T-cell (primary cell): ENCODE results near the gene ABHD12. TPM values are rescaled to one million over a fixed set of nuclear protein-coding genes. Genes with fewer than 3 reads are reported as not detected.
A peak's percentile ranks its signal among the peaks of the same experiment; 100 is the strongest.

Experiments
- ATAC-seq, 4 experiments: fragments of 200-7000 bp in 3 of 4; fragments of 150-1000 bp in 1 of 4; cut with Tn5 transposase; replicated peaks in 1 of 4; 1 replicate in 3 of 4; 2 replicates in 1 of 4; pipeline ENCODE4 v1.10.0; 2021; ENCODE audit warnings: moderate library complexity in 3 of 4, mild to moderate bottlenecking in 2 of 4, moderate number of reproducible peaks in 1 of 4
- CTCF ChIA-PET, 2 donors: fragments of 300-600 bp; sonication (Branson Sonifier 250); formaldehyde crosslinking; loops; one replicate each; lab custom pipeline; 2022; ENCODE audit warnings: antibody characterized with exemption in 2 of 2; lab: Charles Lee
- POLR2A ChIA-PET, 2 donors: fragments of 300-600 bp; sonication (Branson Sonifier 250); formaldehyde crosslinking; loops; one replicate each; lab custom pipeline; 2022; ENCODE audit warnings: antibody characterized with exemption in 2 of 2; lab: Charles Lee
- DNase-seq, 35 experiments: peaks; one replicate each; pipeline versions ENCODE4 v3.0.0 to v3.0.0-alpha.2; 2013 to 2023
- H3K27ac ChIP-seq: one replicate; pipeline ENCODE4 v1.5.1; 2013; ENCODE audit warnings: low read length
- H3K27me3 ChIP-seq, 2 experiments: replicated peaks in 1 of 2; 1 replicate in 1 of 2; 2 replicates in 1 of 2; pipeline versions ENCODE4 v1.6.1 to v1.7.0; 2013; ENCODE audit warnings: low read length in 1 of 2, mixed read lengths in 1 of 2; ENCODE audit not compliant: control insufficient read depth in 2 of 2, insufficient read depth in 2 of 2; ENCODE audit errors: extremely low read depth in 1 of 2
- H3K36me3 ChIP-seq, 2 donors: 1 replicate in 1 of 2; 2 replicates in 1 of 2; pipeline versions ENCODE4 v1.6.1 to v1.7.0; 2013; ENCODE audit warnings: low read length in 1 of 2; ENCODE audit not compliant: control insufficient read depth in 2 of 2, insufficient read depth in 1 of 2; ENCODE audit errors: extremely low read depth in 1 of 2
- H3K4me1 ChIP-seq, 2 experiments: 1 replicate in 1 of 2; 2 replicates in 1 of 2; pipeline versions ENCODE4 v1.6.1 to v1.7.0; 2013; ENCODE audit warnings: low read length in 2 of 2, mixed read lengths in 1 of 2; ENCODE audit not compliant: insufficient read depth in 2 of 2, control insufficient read depth in 1 of 2; ENCODE audit errors: extremely low read depth in 1 of 2
- H3K4me3 ChIP-seq, 2 donors: 1 replicate in 1 of 2; 2 replicates in 1 of 2; pipeline versions ENCODE4 v1.5.1 to v1.7.0; 2013; ENCODE audit warnings: mild to moderate bottlenecking in 2 of 2, low read length in 1 of 2, moderate library complexity in 1 of 2; ENCODE audit not compliant: control insufficient read depth in 1 of 2; ENCODE audit errors: extremely low read depth in 1 of 2
- H3K9me3 ChIP-seq: 2 replicates; pipeline ENCODE4 v1.7.0; 2013
- H3K27ac Mint-ChIP-seq, 2 donors: one replicate each; pipeline ENCODE4 v1.8.0; 2020 to 2021; ENCODE audit warnings: mild to moderate bottlenecking in 2 of 2, mixed read lengths in 2 of 2
- H3K27me3 Mint-ChIP-seq, 2 donors: one replicate each; pipeline ENCODE4 v1.8.0; 2021 to 2022; ENCODE audit warnings: mixed read lengths in 2 of 2
- H3K36me3 Mint-ChIP-seq: one replicate; pipeline ENCODE4 v1.8.0; 2021; ENCODE audit warnings: mixed read lengths
- H3K4me1 Mint-ChIP-seq, 3 donors: one replicate each; pipeline ENCODE4 v1.8.0; 2020 to 2022; ENCODE audit warnings: mixed read lengths in 3 of 3, mild to moderate bottlenecking in 1 of 3
- H3K4me3 Mint-ChIP-seq, 3 donors: one replicate each; pipeline ENCODE4 v1.8.0; 2020 to 2022; ENCODE audit warnings: mild to moderate bottlenecking in 3 of 3, mixed read lengths in 3 of 3, moderate library complexity in 3 of 3
- H3K9me3 Mint-ChIP-seq, 3 donors: one replicate each; pipeline ENCODE4 v1.8.0; 2020 to 2022; ENCODE audit warnings: mixed read lengths in 3 of 3
- WGBS: methylation state at CpG from one replicate; pipeline ENCODE4 v1.1.5; 2013; ENCODE audit warnings: missing lambda C conversion rate; ENCODE audit not compliant: insufficient coverage; 5-methylcytosine and 5-hydroxymethylcytosine counted together
- total RNA-seq, 35 experiments: library from RNA in 6 of 35; stranded (reverse) in 6 of 35; fragments of 120-200 nt in 1 of 35; gene quantifications; one replicate each; pipeline versions ENCODE4 v1.2.1 to v1.2.4 and lab custom pipeline; 2013 to 2026

The ABHD12 gene
- total RNA-seq, 5 donors from 2014 or later (not counting 1 experiment from before 2014, with no cell fraction given), result 19.5 to 27.7 (median 22.1) TPM

DNA sequence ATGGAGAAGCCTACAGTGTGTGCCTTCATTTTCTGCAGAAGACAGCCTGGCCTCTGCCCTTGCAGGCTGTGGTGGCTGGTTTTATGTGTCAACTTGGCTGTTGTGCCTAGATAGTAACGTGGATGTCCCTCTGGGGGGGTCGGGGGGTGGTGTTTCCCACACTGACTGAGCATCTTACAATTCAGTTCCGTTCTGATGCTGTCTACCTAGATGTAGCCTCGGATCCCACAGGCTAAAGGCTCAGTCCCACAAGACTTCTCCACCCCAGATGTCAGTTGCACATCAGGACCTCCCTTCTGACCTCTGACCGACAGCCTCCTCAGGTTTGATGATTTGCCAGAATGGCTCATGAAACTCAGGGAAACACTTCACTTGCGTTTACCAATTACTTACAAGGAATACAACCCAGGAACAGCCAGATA, 138.4 kb downstream of the ABHD12 start:
- no peaks in the 10 kb centered on the region for H3K9me3 ChIP-seq
- ChIA-PET POLR2A (interaction anchor here in 1 of 2 donors (0.7 kb wide), 1 partner anchor 53 kb away, joined by 3 read pairs; no protein-coding TSS in a partner anchor), CTCF (no interaction called here)
- no peak overlapping the region for H3K4me3 Mint-ChIP-seq
- no peak overlapping the region for H3K27ac ChIP-seq
- no peaks in the 10 kb centered on the region for H3K9me3 Mint-ChIP-seq
- peaks cover 0 to 6% of the 10 kb centered on the region in 2 donors for H3K36me3 ChIP-seq
- H3K27me3 ChIP-seq, result peaks cover 0 to 1% of the 10 kb centered on the region in 2 experiments
- WGBS, result 77% methylated on average over 2 of the region's 6 CpGs
- no peak for ATAC-seq
- H3K4me1 Mint-ChIP-seq, result peaks cover 44 to 65% (median 48%) of the 10 kb centered on the region in 3 donors
- H3K27me3 Mint-ChIP-seq, result no peaks in the 10 kb centered on the region
- no peak overlapping the region for H3K4me3 ChIP-seq
- H3K27ac Mint-ChIP-seq, result peak overlapping the region in 1 of 2 donors; percentile 19
- H3K36me3 Mint-ChIP-seq, result no peaks in the 10 kb centered on the region
- no peak for DNase-seq
- H3K4me1 ChIP-seq, result peaks cover 14 to 29% of the 10 kb centered on the region in 2 experiments

DNA sequence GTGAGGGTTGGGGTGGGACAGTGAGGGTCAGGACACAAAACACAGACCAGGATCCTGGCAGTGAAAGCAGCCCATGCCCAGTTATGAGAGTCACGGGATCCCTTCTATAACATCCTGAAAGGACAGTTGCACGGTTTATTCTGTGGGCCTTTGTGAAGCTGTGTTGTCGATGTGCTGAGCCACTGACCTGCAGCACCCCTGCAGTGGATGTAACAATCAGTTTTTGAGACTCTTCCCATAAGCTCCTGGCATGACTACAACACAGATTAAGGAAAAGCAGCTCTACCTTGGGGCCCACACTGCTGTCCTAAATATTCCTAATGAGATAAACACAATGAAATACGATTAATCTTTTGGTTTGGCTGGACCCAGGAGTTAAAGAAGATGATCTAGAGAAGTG, 139.1 kb downstream of the ABHD12 start:
- Mint-ChIP-seq H3K27me3 (no peaks in the 10 kb centered on the region), H3K27ac (peak overlapping the region in 1 of 2 donors; percentile 19), H3K36me3 (no peaks in the 10 kb centered on the region), H3K4me3 (no peak overlapping the region), H3K4me1 (peaks cover 49 to 65% (median 52%) of the 10 kb centered on the region in 3 donors), H3K9me3 (no peaks in the 10 kb centered on the region)
- POLR2A ChIA-PET, result interaction anchor here in 1 of 2 donors (0.7 kb wide), 1 partner anchor 52 kb away, joined by 3 read pairs; no protein-coding TSS in a partner anchor
- no peak for DNase-seq
- Histone ChIP-seq H3K9me3 (no peaks in the 10 kb centered on the region), H3K4me1 (peaks cover 14 to 29% of the 10 kb centered on the region in 2 experiments), H3K27ac (no peak overlapping the region), H3K4me3 (no peak overlapping the region), H3K36me3 (peaks cover 0 to 6% of the 10 kb centered on the region in 2 donors), H3K27me3 (peaks cover 0 to 8% of the 10 kb centered on the region in 2 experiments)
- CTCF ChIA-PET, result no interaction called here
- ATAC-seq, result no peak
- WGBS, result no CpG with 5 or more reads among the region's 4 CpGs

DNA sequence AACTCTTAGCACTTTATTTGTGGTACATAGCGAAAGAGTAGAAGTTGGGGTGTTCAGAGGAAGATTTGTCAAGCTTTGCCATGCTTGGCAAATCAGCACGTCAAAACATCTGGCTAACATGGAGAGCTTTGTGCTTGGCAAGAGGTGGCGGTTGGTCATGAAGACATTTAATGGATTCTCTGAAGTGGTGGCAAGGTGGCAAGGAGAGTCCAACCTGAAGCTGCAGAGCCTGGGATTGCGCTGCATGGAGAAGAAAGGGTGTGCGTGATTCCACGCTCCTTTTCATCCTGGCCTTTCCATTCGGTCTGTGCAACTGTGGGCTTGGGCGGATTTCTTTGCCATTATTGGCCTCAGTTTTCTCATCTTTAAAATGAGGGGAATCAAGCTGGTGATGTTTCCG, 139.6 kb downstream of the ABHD12 start:
- peaks cover 45 to 61% (median 58%) of the 10 kb centered on the region in 3 donors for H3K4me1 Mint-ChIP-seq
- no peak for ATAC-seq
- WGBS, result 95% methylated on average over 7 of the region's 9 CpGs
- H3K27ac ChIP-seq, result no peak overlapping the region
- no peaks in the 10 kb centered on the region for H3K36me3 Mint-ChIP-seq
- POLR2A ChIA-PET, result interaction anchor here in 1 of 2 donors (0.6 kb wide), 1 partner anchor 55 kb away, joined by 3 read pairs; no protein-coding TSS in a partner anchor
- H3K9me3 ChIP-seq, result no peaks in the 10 kb centered on the region
- CTCF ChIA-PET, result interaction anchor here in 1 of 2 donors (0.6 kb wide), 1 partner anchor 215 kb away, joined by 6 read pairs; no protein-coding TSS in a partner anchor
- H3K27me3 Mint-ChIP-seq, result no peaks in the 10 kb centered on the region
- H3K27me3 ChIP-seq, result peaks cover 0 to 9% of the 10 kb centered on the region in 2 experiments
- H3K4me3 ChIP-seq, result no peak overlapping the region
- no peak overlapping the region for H3K4me3 Mint-ChIP-seq
- H3K4me1 ChIP-seq, result peaks cover 14 to 29% of the 10 kb centered on the region in 2 experiments
- H3K9me3 Mint-ChIP-seq, result no peaks in the 10 kb centered on the region
- H3K27ac Mint-ChIP-seq, result no peak overlapping the region
- no peak for DNase-seq
- peaks cover 0 to 6% of the 10 kb centered on the region in 2 donors for H3K36me3 ChIP-seq

DNA sequence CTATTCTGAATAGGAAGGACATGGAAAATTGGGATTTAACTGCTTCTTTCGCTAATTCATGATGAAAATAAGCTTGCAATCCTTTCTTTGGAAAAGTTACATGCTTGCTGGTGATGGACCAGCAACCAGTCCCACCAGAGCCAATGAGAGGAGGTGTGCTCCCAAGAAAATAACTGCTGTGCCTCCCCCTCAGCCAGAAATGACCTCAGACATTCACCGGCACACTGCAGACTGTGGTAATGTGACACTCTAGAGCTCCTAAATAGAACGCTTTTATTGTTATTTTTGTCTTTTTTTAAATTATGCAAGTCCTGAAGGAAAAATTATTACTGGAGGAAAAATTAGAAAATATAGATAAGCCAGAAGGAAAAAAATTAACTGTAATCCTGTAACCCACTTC, 140.1 kb downstream of the ABHD12 start:
- Histone ChIP-seq H3K27ac (no peak overlapping the region), H3K4me1 (peaks cover 14 to 29% of the 10 kb centered on the region in 2 experiments), H3K27me3 (peaks cover 0 to 9% of the 10 kb centered on the region in 2 experiments), H3K4me3 (peak overlapping the region in 1 of 2 donors; percentile 33), H3K9me3 (no peaks in the 10 kb centered on the region), H3K36me3 (peaks cover 0 to 6% of the 10 kb centered on the region in 2 donors)
- DNase-seq (no peak), ATAC-seq (no peak)
- no peaks in the 10 kb centered on the region for H3K9me3 Mint-ChIP-seq
- no peaks in the 10 kb centered on the region for H3K27me3 Mint-ChIP-seq
- ChIA-PET CTCF (interaction anchor here in 1 of 2 donors (0.6 kb wide), 1 partner anchor 214 kb away, joined by 6 read pairs; no protein-coding TSS in a partner anchor), POLR2A (interaction anchor here in 1 of 2 donors (0.6 kb wide), 1 partner anchor 56 kb away, joined by 3 read pairs; no protein-coding TSS in a partner anchor)
- peak overlapping the region in 2 of 3 donors; percentile 89 to 92 for H3K4me3 Mint-ChIP-seq
- H3K4me1 Mint-ChIP-seq, result peaks cover 44 to 58% (median 58%) of the 10 kb centered on the region in 3 donors
- H3K36me3 Mint-ChIP-seq, result no peaks in the 10 kb centered on the region
- WGBS, result no CpG with 5 or more reads among the region's 3 CpGs
- H3K27ac Mint-ChIP-seq, result peak overlapping the region in 1 of 2 donors; percentile 34

Other genes with a start within 250 kb of the ABHD12 start
- 100 to 1,000 TPM in 1 of 5 donors, 10 to 100 TPM in 4; 80.5 to 102 (median 90.9) TPM for gene ENTPD6, start 195.1 kb downstream of the ABHD12 start, total RNA-seq
- gene PYGB, start 142.8 kb downstream of the ABHD12 start, total RNA-seq, result 10 to 100 TPM; 29.7 to 53.4 (median 36.5) TPM
- 1 to 10 TPM; 1.1 to 2.8 (median 1.2) TPM for gene GINS1, start 16.8 kb upstream of the ABHD12 start, total RNA-seq
- 1 to 10 TPM; 1.3 to 4.8 (median 2.7) TPM for gene NINL, start 194.7 kb upstream of the ABHD12 start, total RNA-seq
- 1 to 10 TPM in 4 of 5 donors, under 1 TPM in 1; 0.96 to 1.9 (median 1.7) TPM for gene NANP, start 233.2 kb upstream of the ABHD12 start, total RNA-seq